ENCODE data around the gene RNF115.

The RNF115 gene

DNA sequence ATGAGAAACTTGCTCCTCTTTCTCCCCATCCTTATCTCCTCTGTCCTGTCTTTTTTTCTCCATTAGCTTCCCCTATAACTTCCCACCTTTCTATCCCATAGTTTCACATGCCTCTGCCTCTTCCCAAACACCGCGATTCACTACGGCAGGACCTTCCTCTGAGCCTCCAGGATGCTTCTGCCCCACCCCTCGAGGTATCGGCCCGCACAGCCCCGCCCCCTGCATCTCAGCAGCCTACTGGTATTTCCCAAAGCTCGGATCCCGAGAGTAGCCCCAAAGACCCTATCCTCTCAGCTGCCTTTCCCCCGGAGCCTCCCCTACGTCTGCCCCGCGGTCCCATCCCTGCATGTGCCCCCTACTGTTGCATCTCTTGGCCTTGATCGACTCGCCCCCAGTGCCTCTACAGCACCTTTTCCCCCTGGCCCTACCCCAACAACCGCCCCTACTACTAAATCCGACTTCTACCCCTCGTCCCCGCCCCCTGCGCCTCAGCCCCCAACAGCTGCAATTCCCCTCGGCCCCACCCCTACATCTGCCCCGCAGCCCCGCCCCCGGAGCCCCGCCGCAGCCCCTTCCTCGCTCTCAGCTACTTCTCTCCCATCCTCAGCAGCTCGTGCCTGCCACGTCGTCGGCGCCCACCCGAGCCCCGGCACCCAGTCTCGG lies 34.5 kb upstream of the RNF115 start:
- TF ChIP-seq POLR2AphosphoS5 (IDR thresholded peaks at IDR 0.05; ENCODE audit: low read depth), result no peak
- TF ChIP-seq REST (IDR thresholded peaks at IDR 0.05; ENCODE audit: insufficient replicate concordance, low read depth), result no peak
- no peak for TF ChIP-seq GABPA (IDR thresholded peaks at IDR 0.05; ENCODE audit: low read depth)
- TF ChIP-seq SPI1 (IDR thresholded peaks at IDR 0.05; ENCODE audit: borderline replicate concordance, low read depth), result no peak
- no peak for TF ChIP-seq CTCF (IDR thresholded peaks at IDR 0.05; ENCODE audit: insufficient read depth, low read length)
- Histone ChIP-seq H3K27me3 (ENCODE audit: insufficient read depth, poor library complexity, severe bottlenecking) (no peaks in the 10 kb centered on the region), H3K27ac (replicated peaks) (no peak overlapping the region), H3K4me3 (replicated peaks; ENCODE audit: insufficient read depth, low read length) (peak overlapping the region; percentile 95)
- DNase-seq (ENCODE audit: low read depth in 1 of 2, low spot score in 1 of 2), result peak; percentile 26 to 42

- Histone ChIP-seq H3K4me3 (replicated peaks; ENCODE audit: insufficient read depth, low read length) (no peak overlapping the region), H3K27ac (replicated peaks) (no peak overlapping the region), H3K27me3 (ENCODE audit: insufficient read depth, poor library complexity, severe bottlenecking) (no peaks in the 10 kb centered on the region)
- no peak for DNase-seq (ENCODE audit: low read depth in 1 of 2, low spot score in 1 of 2)
- TF ChIP-seq GABPA (IDR thresholded peaks at IDR 0.05; ENCODE audit: low read depth) (no peak), SPI1 (IDR thresholded peaks at IDR 0.05; ENCODE audit: borderline replicate concordance, low read depth) (no peak), CTCF (IDR thresholded peaks at IDR 0.05; ENCODE audit: insufficient read depth, low read length) (no peak), POLR2AphosphoS5 (IDR thresholded peaks at IDR 0.05; ENCODE audit: low read depth) (no peak), REST (IDR thresholded peaks at IDR 0.05; ENCODE audit: insufficient replicate concordance, low read depth) (no peak)
Observed at GRCh38 chr1:145857170-145857569, 33.3 kb upstream of the RNF115 start.

GRCh38 chr1:145855426-145855948 lies 31.6 kb upstream of the RNF115 start:
- TF ChIP-seq GABPA (IDR thresholded peaks at IDR 0.05; ENCODE audit: low read depth), result no peak
- peak; percentile 8 for TF ChIP-seq CTCF (IDR thresholded peaks at IDR 0.05; ENCODE audit: insufficient read depth, low read length)
- no peak for TF ChIP-seq SPI1 (IDR thresholded peaks at IDR 0.05; ENCODE audit: borderline replicate concordance, low read depth)
- Histone ChIP-seq H3K4me3 (replicated peaks; ENCODE audit: insufficient read depth, low read length) (no peak overlapping the region), H3K27ac (replicated peaks) (no peak overlapping the region), H3K27me3 (ENCODE audit: insufficient read depth, poor library complexity, severe bottlenecking) (no peaks in the 10 kb centered on the region)
- DNase-seq (ENCODE audit: low read depth in 1 of 2, low spot score in 1 of 2), result no peak

Measured in HL-60 (cell line).